ENCODE measurements around the gene ZNF532. TPM values are rescaled to one million over a fixed set of nuclear protein-coding genes. Genes with fewer than 3 reads are reported as not detected.
A peak's percentile ranks its signal among the peaks of the same experiment; 100 is the strongest.

ZNF532 gene
- polyA plus RNA-seq, 3 donors = 0.76 to 18.5 (median 1.7) TPM

- Histone ChIP-seq H3K9ac (ENCODE audit: insufficient read depth, low read length, poor library complexity, severe bottlenecking) (peak overlapping the region; percentile 73), H2AFZ (ENCODE audit: insufficient read depth, low read depth, low read length, poor library complexity, severe bottlenecking) (peak overlapping the region; percentile 70), H3K4me3 (replicated peaks in 1 of 3; ENCODE audit: low read depth in 2 of 3, low read length in 3 of 3) (peak overlapping the region in 2 of 3 experiments; percentile 31 to 49), H3K9me3 (replicated peaks in 1 of 2; ENCODE audit: control insufficient read depth in 1 of 2, insufficient read depth in 1 of 2, low read length in 2 of 2) (no peaks in the 10 kb centered on the region), H3K4me1 (ENCODE audit: control insufficient read depth in 1 of 2, insufficient read depth in 2 of 2, low read length in 2 of 2) (peaks cover 8% of the 10 kb centered on the region in 2 donors), H3K27me3 (ENCODE audit: control insufficient read depth in 2 of 2, insufficient read depth in 2 of 2, low read length in 2 of 2) (peaks cover 26 to 29% of the 10 kb centered on the region in 2 donors), H3K27ac (ENCODE audit: low read depth in 1 of 2, low read length in 2 of 2) (peak overlapping the region in 1 of 2 donors; percentile 29), H3K4me2 (replicated peaks; ENCODE audit: extremely low read depth, low read length, poor library complexity, severe bottlenecking) (peak overlapping the region; percentile 66), H4K20me1 (ENCODE audit: insufficient read depth, low read length) (no peaks in the 10 kb centered on the region), H3K36me3 (replicated peaks in 1 of 2; ENCODE audit: control insufficient read depth in 1 of 2, insufficient read depth in 2 of 2, low read length in 2 of 2) (no peaks in the 10 kb centered on the region), H3K79me2 (ENCODE audit: insufficient read depth, low read length) (no peaks in the 10 kb centered on the region)
- 1% methylated on average over 59 of the region's 72 CpGs for WGBS (ENCODE audit: insufficient coverage)
- Mint-ChIP-seq H3K9me3 (peaks cover 0 to 9% (median 2%) of the 10 kb centered on the region in 7 donors), H3K36me3 (peaks cover 9 to 32% of the 10 kb centered on the region in 2 donors), H3K4me3 (peak overlapping the region; percentile 73 to 74), H3K27me3 (ENCODE audit: low read depth in 3 of 3) (peaks cover 38 to 58% (median 42%) of the 10 kb centered on the region in 3 donors), H3K27ac (peak overlapping the region in 2 of 7 donors; percentile 77 to 79), H3K4me1 (peaks cover 21% of the 10 kb centered on the region)
- TF ChIP-seq CTCF (IDR thresholded peaks at IDR 0.05) = no peak
- peak; percentile 35 to 52 (median 44) for DNase-seq
- intact Hi-C loops (cut with micrococcal nuclease) = no loop called here
Observed at GRCh38 chr18:58863539-58864145, 1.0 kb upstream of the ZNF532 start.

- H3K4me3 Mint-ChIP-seq = peak overlapping the region; percentile 39 to 63
Observed at GRCh38 chr18:58865033-58865590, 435 bp downstream of the ZNF532 start.

More at GRCh38 chr18:58865033-58865590, 435 bp downstream of the ZNF532 start:
- H3K27me3 ChIP-seq (ENCODE audit: control insufficient read depth in 2 of 2, insufficient read depth in 2 of 2, low read length in 2 of 2) = peaks cover 26 to 29% of the 10 kb centered on the region in 2 donors
- H3K9me3 Mint-ChIP-seq = peaks cover 0 to 9% (median 2%) of the 10 kb centered on the region in 7 donors
- TF ChIP-seq CTCF (IDR thresholded peaks at IDR 0.05) = no peak
- H3K36me3 Mint-ChIP-seq = peaks cover 9 to 40% of the 10 kb centered on the region in 2 donors
- peaks cover 21% of the 10 kb centered on the region for H3K4me1 Mint-ChIP-seq
- DNase-seq = no peak
- 100% methylated on average over 1 of the region's 4 CpGs for WGBS (ENCODE audit: insufficient coverage)
- peak overlapping the region in 1 of 7 donors; percentile 80 for H3K27ac Mint-ChIP-seq
- H3K9me3 ChIP-seq (replicated peaks in 1 of 2; ENCODE audit: control insufficient read depth in 1 of 2, insufficient read depth in 1 of 2, low read length in 2 of 2) = no peaks in the 10 kb centered on the region
- peaks cover 34 to 51% (median 41%) of the 10 kb centered on the region in 3 donors for H3K27me3 Mint-ChIP-seq (ENCODE audit: low read depth in 3 of 3)
- H3K36me3 ChIP-seq (replicated peaks in 1 of 2; ENCODE audit: control insufficient read depth in 1 of 2, insufficient read depth in 2 of 2, low read length in 2 of 2) = no peaks in the 10 kb centered on the region
- intact Hi-C loops (cut with micrococcal nuclease) = no loop called here
- H3K79me2 ChIP-seq (ENCODE audit: insufficient read depth, low read length) = no peaks in the 10 kb centered on the region
- no peak overlapping the region for H3K4me2 ChIP-seq (replicated peaks; ENCODE audit: extremely low read depth, low read length, poor library complexity, severe bottlenecking)
- H2AFZ ChIP-seq (ENCODE audit: insufficient read depth, low read depth, low read length, poor library complexity, severe bottlenecking) = peak overlapping the region; percentile 24
- H3K4me3 ChIP-seq (replicated peaks in 1 of 3; ENCODE audit: low read depth in 2 of 3, low read length in 3 of 3) = no peak overlapping the region
- H3K9ac ChIP-seq (ENCODE audit: insufficient read depth, low read length, poor library complexity, severe bottlenecking) = no peak overlapping the region
- no peaks in the 10 kb centered on the region for H4K20me1 ChIP-seq (ENCODE audit: insufficient read depth, low read length)
- H3K27ac ChIP-seq (ENCODE audit: low read depth in 1 of 2, low read length in 2 of 2) = no peak overlapping the region
- peaks cover 8% of the 10 kb centered on the region in 2 donors for H3K4me1 ChIP-seq (ENCODE audit: control insufficient read depth in 1 of 2, insufficient read depth in 2 of 2, low read length in 2 of 2)

Data from CD14-positive monocyte (primary cell).